NCI-H2227 (cell line): ENCODE results near the gene EMC9.

Experiments
- DNase-seq: peaks from one replicate; lab custom pipeline; 2025; ENCODE audit not compliant: unreplicated experiment; lab: John Stamatoyannopoulos, UW

Gene EMC9

DNA sequence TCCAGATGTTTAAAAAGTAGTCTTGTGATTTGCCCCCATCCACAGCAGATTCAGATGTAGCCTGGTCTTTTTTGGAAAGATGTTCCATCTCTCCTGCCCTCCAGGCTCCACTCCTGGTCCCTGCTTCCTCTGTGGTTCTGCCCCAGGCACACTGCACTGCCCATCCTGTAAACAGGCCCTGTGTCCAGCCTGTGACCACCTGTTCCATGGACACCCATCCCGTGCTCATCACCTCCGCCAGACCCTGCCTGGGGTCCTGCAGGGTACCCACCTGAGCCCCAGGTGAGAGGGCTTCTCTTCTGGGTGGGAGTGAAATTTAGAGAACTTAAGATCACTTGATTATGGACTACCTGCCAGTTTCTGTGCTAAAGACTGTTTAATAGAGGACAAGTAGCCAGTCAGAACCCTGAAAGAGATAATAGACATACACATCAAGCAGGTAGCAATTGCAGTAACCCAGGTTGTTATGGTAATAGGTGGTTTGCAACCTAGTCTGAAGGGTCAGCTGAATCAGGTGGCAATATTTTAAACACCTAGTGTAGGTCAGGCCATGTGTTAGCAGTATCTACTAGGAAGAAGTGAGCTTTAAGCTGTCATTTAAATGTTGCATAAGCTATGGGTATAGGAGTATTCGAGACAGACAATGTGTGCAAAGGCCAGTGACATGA lies 8.0 kb upstream of the EMC9 start:
- DNase-seq, result no peak

- peak; percentile 36 for DNase-seq
Measured at GRCh38 chr14:24147761-24148428, 6.5 kb upstream of the EMC9 start.

DNA sequence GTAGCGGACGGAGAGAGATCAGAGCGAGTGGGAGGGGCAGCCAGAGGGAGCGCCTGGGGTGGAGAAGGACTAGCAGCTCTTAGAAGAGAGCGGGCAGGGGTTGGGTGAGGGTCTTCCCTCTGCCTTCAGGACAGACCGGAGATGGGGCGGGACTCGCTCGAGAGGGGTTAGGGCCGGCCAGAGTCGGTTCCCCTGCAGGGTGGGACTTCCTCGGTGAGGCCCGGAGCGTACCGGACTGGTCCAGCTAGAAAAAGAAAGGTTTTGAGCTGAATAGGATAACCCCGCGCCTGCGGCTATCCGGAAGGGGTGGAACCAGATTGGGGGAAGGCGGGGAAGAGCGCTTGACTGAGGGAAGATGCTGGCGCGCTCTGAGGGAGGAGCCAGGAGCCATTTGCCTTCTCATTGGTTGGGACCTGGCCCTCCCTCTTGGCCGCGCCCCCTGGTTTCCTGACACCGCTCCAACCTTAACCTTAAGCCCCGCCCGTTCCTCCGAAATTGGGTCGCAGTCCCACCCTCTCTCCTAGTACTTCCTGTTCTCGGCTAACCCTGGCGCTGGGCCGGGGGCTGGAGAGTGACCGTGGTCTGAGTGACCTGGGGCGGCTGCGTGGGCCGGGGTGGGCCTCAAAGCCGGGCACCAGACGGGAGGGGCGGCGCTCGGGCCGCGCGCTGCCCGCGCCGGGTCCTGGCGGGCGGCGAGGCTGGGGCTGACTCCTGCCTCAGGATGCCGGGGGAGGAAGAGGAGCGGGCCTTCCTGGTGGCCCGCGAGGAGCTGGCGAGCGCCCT lies 5.8 kb upstream of the EMC9 start, which contains the start of gene RNF31:
Gene RNF31 (plus strand): TSS at position 521 of the 783 bp plus-strand sequence. CDS start 201 bp downstream, at position 722.
- peak; percentile 97 for DNase-seq

DNA sequence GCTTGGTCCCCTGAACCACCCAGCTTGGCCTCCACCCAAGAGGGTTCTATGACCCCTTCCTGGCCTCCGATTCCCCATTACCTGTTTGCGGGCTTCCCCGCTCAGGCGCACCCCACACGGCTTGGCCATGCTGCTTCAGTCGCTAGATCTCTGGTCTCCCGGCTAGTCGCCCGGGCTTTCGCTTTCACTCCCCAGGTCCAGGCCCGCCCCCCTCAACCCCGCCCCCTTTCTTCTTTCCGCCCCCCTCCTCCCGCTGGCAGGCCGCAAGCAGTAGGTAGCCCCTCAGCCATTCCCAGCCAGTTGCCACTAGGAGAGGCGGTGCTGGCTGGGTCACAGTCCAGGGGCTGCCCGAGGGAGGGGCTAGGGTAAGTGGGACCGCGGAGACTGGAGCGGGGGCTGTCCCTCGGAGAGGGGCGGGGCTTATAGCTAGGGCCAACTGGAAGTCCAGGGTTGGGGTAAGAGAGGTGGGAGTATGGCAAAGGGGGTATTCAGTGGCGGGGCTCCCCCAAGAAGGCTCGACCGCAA lies 5.1 kb upstream of the EMC9 start, which contains the start of gene PSME2:
Gene PSME2 (minus strand): TSS at position 158 of the 525 bp plus-strand sequence. CDS start 29 bp downstream, at position 129.
- DNase-seq, result peak; percentile 98

GRCh38 chr14:24145690-24146452 lies 4.5 kb upstream of the EMC9 start:
- DNase-seq, result peak; percentile 61

- no peak for DNase-seq
Measured at GRCh38 chr14:24145219-24145618, 3.8 kb upstream of the EMC9 start.

DNA sequence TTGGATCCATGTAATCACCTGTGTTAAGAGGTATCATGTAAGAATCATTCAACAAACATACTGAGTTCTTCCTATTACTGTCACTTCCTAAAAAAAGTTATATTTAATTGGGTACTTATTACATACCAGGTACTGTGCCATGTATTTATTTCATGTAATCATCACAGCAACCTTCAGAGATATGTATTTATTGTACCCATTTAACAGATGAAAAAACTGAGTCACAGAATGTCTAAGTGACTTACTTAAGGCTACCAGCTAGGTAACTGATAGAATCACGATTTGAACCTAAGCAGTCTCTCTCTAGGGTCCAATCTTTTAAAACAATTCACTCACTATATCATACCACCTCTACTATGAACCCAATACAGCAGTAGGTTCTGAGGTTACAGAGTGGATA lies 3.1 kb upstream of the EMC9 start:
- DNase-seq, result no peak

GRCh38 chr14:24143511-24143910 lies 2.1 kb upstream of the EMC9 start:
- no peak for DNase-seq

DNA sequence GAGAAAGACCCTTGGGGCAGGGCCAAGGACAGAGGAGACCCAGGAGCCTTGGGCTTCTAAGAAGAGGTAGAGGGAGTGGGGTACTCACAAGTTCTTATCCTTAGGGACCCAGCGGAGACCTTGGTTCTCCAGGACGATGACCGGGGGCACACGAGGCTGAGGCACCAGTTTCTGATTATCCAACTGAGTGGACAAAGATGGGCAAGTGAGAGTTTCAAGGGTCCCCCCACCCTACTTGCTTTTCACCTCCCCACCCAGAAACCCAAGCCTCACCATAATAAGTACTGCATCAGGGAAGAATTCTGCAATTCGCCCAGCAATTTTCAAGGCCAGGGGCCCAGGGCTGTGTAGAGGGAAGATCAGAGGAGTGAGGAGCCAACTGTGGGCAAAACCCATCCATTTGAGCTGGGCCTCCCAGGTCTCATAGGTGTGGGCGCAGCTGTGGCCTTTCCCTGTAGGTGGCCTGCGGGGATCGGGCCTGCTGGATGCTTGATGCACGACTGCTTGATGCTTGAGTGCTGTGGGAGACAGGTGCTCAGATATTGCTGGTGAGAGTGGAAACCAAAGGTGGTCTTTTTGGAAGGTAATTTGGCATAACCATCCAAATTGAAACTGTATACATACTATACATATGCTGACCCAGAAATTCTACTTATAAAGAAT lies 2.0 kb downstream of the EMC9 start:
- DNase-seq, result no peak

DNA sequence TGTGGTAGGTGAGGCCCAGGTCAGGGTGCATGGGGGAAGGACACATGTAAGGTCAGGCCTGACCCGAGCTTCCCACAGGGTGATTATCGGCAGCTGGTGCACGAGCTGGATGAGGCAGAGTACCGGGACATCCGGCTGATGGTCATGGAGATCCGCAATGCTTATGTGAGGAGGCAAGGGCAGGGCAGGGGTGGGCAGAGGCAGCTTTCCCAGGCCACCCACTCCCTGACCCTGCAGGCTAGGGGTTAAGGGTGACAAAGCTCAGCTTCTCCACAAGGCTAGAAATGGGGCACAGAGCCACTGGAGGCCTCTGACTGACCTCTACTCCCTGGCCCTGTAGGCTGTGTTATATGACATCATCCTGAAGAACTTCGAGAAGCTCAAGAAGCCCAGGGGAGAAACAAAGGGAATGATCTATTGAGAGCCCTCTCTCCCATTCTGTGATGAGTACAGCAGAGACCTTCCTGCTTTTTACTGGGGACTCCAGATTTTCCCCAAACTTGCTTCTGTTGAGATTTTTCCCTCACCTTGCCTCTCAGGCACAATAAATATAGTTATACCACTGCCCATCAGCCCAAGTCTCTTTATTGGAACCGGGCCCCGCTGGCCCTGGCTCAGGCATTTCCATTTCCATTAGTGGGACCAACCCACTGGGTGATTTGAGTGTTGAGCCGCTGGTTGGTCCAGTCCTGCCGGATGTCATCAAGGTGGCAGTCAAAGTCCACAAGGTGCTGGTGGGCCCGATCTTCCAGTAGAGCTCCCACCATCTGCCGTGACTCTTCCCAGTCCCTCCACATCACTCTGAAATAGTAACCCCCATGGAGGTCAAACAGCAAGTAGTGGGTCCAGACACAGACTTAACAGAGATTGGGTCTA lies 2.8 kb downstream of the EMC9 start:
- DNase-seq, result no peak

GRCh38 chr14:24137529-24138395 lies 3.6 kb downstream of the EMC9 start:
- no peak for DNase-seq

- no peak for DNase-seq
Measured at GRCh38 chr14:24136684-24137528, 4.5 kb downstream of the EMC9 start.

GRCh38 chr14:24135834-24136683 lies 5.3 kb downstream of the EMC9 start, which contains the start of gene PSME1:
TSS of gene PSME1 (plus strand) at chr14:24136194. CDS start at chr14:24136263, 69 bp downstream.
- DNase-seq, result peak; percentile 94

GRCh38 chr14:24135584-24135833 lies 5.9 kb downstream of the EMC9 start:
- DNase-seq, result no peak

DNA sequence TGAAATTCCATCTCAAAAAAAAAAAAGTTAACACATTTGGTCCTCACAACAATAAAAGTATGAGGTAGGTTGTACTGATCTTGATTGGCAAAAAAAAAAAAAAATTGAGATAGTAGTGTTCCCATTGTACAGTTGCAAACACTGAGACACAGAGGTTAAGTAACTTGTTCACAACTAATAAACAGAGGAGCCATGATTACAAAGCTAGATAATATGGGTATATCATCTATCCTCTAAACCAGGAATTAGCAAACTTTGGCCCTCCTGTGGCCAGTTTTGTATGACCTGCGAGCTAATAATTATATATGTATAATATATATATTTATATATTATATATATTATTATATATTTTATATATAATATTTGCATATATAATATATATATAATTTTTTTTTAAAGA lies 7.7 kb downstream of the EMC9 start:
- no peak for DNase-seq

- no peak for DNase-seq
Measured at GRCh38 chr14:24132976-24133375, 8.4 kb downstream of the EMC9 start.
